DMS153 treated with DMSO at 0.1 percent for 48 hours (cell line): Measurements from ENCODE around the gene GABRB3.

Experiments
- DNase-seq: peaks from one replicate; lab custom pipeline; 2025; ENCODE audit not compliant: unreplicated experiment; lab: John Stamatoyannopoulos, UW

The GABRB3 gene

GRCh38 chr15:26562336-26562735 is 210.5 kb downstream of the GABRB3 start:
- DNase-seq, result no peak

GRCh38 chr15:26561896-26562295 is 211.0 kb downstream of the GABRB3 start:
- no peak for DNase-seq

- DNase-seq, result no peak
Observed at GRCh38 chr15:26561130-26561529, 211.7 kb downstream of the GABRB3 start.

- no peak for DNase-seq
Observed at GRCh38 chr15:26555898-26556297, 217.0 kb downstream of the GABRB3 start.

- DNase-seq, result no peak
Observed at GRCh38 chr15:26551473-26551872, 221.4 kb downstream of the GABRB3 start.

GRCh38 chr15:26550880-26551279 is 222.0 kb downstream of the GABRB3 start:
- DNase-seq, result no peak

GRCh38 chr15:26537663-26538062 is 235.2 kb downstream of the GABRB3 start:
- no peak for DNase-seq

- DNase-seq, result no peak
Observed at GRCh38 chr15:26531489-26531888, 241.4 kb downstream of the GABRB3 start.

GRCh38 chr15:26525096-26525495 is 247.8 kb downstream of the GABRB3 start:
- no peak for DNase-seq

GRCh38 chr15:26521691-26522198 is 251.1 kb downstream of the GABRB3 start:
- no peak for DNase-seq

GRCh38 chr15:26521130-26521529 is 251.7 kb downstream of the GABRB3 start:
- DNase-seq, result no peak

GRCh38 chr15:26518885-26519284 is 254.0 kb downstream of the GABRB3 start:
- DNase-seq, result no peak

- no peak for DNase-seq
Observed at GRCh38 chr15:26516102-26516980, 256.5 kb downstream of the GABRB3 start.

- no peak for DNase-seq
Observed at GRCh38 chr15:26504009-26504408, 268.9 kb downstream of the GABRB3 start.
